ELR (cell line): ENCODE results near the gene SNRNP27.

Experiments
- DNase-seq: peaks from one replicate; pipeline ENCODE4 v3.0.0-alpha.2; 2015; ENCODE audit warnings: low read depth

The SNRNP27 gene

DNA sequence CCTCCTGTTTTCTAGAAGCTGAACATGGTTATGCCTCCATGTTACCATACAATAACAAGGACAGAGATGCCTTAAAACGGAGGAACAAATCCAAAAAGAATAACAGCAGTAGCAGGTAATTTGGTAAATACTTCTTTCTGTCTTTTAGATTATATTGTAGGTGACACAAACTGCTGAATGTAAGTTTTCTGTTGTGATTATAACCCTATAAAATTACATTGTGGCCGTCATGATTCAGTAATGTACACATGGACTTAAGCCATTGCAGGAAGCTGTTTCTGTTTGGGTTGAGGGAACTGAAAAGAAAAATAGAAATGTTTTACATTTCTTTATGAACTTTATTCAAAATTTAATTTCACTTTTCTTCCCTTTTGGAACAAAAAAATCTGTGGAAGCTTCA, 22.4 kb downstream of the SNRNP27 start:
- no peak for DNase-seq

DNA sequence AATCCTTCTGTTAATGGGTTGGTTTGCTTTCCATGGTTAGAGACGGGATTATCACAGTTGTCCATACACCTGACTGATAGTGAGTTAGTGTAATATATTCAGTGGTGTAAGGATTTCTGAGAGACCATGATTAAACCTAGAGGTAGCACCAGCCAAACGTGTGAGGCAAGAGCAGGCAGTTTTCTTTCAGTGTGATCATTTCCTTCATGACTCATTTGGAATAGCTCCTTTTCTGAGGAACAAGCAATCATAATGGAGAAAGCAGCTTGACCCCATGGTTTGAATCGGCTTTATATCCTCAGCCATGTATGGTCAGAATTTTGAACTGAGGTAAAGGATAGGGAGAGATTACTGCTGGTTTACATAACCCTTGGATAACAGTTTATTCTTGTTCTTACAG, 24.1 kb downstream of the SNRNP27 start:
- peak; percentile 92 for DNase-seq

DNA sequence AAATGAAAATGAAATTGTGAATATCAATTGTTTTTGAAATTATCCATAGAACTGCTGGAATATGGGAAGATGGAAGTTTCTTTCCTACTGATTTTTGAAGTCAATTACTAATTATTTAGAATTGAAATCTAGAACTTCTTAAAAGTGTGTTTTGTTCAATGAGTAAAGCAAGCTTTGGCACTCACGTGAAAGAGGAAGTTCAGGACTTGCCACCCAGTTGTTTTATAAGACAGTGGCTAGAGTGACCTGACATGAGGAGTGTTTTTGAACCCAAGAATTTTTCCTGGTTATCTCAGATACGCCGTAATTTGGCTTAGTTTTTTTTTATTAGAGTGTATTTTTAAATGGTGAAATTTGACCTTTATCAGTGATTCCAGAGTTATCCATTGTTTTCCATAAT, 24.6 kb downstream of the SNRNP27 start:
- no peak for DNase-seq

DNA sequence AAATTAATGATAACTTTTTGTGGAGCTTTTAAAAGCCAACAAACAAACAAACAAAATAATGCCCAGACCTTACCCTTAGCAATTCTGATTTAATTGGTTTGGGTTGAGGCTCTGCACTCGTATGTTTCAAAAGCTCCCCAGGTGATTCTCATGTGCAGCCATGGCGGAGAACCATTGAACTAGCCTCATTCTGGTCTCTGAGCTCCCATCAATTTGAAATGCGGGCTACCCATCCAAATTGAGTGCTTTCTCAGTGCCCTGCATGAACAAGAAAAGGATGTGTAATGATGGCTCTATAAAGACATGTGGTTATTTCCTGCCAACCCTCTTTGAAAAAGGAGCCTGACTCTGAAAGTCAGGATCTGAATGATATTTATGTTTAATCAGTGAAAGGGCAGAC, 29.4 kb downstream of the SNRNP27 start:
- no peak for DNase-seq

DNA sequence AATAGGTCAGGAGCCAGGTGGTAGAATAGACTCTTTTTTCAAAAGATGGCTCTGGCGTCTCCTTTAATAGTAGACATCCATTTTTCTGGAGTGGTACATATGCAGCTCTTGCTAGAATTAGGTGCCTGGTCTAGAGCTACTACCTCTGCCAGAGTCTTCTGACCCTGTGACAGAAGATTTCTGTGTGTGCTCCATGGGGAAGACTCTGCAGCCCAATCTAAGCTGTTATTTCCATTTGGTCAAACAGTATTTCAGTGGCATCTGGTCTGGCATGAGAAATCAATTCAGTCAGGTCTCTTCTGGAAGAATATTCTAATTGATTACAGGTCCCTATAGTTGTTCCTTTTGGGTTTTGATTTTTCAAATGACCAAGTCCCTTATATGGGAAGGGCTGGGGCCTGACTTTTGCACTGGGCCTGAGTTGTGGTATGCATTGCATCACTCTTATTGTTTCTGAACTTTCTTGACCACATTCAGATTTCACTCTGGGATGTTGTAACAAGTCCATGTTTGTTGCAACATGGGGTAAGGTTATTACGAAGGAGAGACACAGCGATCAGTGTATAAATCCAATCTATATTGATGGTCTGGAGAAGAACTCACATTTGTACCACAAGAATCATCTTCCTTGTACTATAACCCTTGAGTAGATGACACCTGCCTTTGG, 33.2 kb downstream of the SNRNP27 start:
- DNase-seq = no peak

DNA sequence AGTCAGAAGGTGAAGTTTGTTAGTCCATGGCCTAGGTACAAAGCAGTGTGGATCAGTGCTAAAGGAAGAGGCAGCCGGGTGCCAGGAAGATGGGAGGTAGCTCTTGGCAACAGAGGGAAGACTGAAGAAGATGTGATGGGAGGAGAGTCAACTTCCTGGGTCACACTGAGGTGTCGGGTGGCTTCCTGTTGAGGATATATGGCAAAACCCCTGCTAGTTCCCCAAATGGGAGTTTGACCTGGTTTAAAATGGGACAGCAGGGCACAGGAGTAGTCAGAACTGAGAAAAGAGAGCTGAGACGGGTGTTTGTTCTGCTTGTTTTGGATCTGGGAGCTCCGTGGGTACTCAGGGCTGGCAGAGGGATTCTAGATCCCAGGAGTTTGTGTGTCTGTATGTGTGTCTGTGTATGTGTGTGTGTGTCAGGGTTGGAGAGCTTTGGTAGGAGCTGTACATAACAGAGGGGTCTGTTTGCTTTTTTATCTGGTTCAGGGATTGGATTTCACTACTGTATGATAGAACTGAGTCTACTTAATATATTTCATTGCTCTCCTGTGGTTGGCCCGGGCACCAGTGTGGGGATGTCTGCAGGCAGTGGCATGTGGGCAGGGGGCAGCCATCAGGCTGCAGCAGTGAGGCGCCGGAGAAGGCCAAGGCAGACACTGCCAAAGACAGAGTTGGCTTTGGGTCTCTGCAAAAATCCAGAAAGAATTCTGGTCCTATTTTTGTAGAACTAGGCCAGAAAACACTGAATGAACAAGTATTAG, 38.3 kb downstream of the SNRNP27 start:
- no peak for DNase-seq

DNA sequence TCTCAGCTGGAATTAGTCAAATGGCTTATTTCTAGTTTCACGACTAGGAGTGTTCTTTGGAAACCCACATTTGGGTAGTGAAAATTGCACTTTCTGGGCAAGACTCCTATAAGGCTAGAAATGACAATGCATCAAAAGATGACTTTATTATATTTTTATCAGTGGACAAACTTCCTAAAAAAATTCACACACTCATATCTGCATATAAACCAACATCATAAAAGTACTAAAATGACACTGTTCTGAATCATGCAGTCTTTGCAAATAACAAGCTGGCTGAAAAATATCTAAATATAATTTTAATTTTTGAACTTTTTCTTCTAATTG, 38.8 kb downstream of the SNRNP27 start:
- DNase-seq = no peak

DNA sequence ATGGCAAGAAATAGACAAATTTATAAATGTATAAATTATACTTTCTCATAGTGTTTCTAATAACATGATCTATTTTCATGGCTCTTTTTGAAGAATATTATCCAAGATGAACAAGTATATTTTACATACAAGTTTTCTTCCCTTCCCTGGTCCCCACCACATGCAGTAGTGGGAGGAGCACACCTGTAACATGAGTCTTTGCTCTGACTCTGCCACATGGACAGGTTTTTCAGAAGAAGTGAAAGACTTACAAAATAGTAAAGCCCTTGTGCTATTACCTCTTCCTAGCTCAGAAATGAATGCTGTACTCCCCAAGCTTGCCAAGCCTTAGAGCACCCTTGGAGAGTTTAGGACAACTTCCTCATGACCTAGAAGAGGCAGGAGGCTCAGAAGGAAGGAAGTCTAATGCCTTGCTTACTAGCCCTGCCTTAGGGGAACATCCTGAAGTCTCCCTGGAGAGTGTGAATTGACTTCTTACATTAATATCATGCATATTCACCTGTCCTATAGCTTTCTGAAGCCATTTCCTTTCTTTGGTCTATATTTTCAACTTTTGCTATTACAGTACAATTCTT, 39.6 kb downstream of the SNRNP27 start:
- DNase-seq = no peak

DNA sequence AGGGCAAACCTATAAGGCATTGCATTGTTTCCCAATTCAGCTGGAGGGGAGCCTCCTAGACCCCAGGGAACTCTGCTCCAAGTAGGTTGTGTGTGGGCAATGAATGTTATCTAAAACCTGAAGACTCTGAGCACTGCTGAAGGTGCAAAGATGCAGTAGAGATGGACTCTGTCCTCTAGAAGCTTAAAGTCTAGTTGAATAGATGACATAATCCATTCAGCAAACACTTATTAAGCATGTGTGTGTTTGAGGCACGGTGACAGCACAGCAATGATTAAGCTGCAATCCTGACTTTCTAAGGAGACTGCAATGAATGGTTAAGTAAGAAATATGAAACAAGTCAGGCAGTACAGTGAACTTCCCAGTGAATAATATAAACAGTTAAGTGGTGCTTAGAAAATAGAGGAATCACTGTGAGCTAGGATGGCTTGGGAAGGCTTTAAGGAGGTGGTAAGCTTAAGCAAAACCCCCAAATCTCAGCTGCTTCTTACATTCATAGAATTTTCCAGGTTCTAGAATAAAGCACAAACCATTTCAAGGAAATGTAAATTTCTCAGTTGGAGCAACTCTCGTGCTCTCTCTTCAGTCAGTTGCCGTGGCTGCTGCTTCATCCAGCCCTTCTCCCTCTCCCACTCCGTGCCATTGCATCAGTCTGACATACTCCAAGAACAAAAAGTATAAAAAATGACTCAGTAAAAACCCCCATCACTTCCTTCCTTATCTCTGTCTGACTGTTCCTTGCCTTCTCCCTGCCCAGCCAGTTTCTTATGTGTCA, 40.3 kb downstream of the SNRNP27 start:
- peak; percentile 92 for DNase-seq

DNA sequence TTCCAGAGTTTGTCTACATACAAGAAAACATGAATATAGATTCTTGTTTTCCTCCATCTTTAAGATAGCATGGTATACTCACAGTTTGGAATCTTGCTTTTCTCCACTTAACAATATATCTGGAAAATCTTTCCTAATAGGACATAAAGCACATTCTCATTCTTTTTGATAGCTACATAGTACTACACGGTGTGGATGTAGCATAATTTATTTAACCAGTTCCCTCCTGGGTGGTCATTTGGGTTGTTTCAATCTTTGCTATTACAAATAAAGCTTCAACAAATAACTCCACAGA, 40.8 kb downstream of the SNRNP27 start:
- no peak for DNase-seq

DNA sequence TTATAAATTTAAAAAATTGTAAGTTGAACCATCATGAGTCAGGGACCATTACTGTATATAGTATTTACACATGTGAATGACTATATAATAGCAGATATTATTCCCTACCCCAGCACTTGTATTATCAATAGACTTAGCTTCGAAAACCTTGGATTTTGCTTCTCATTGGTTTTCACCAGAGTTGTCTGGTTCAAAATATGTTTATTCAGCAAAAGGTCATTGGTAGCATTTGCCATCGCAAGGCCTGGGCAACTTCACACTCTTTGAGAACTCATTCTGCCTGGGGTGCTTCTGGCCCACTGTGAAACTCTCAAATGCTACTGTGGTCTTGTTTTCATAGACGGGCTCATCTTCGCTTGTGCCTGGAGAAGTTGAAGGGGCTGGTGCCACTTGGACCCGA, 41.3 kb downstream of the SNRNP27 start:
- no peak for DNase-seq

DNA sequence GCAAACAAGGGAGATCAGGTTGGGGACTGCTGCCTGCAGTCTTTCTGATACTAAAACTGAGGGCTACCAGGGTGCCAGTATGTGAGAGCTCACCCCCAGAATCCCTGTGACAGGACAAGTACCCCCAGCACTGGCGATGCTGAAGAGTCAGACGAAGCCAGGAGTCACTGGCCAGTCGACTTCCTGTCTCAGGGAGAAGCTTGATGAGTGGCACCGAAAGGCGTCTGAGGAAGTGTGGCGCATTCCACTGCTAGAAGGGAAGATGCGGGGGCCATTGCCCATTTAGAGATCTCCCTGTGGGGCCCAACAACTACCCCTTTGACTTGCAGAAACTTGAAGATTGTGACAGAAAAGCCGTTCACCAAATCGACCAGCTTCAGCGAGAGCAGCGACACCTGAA, 43.1 kb downstream of the SNRNP27 start:
- peak; percentile 46 for DNase-seq

DNA sequence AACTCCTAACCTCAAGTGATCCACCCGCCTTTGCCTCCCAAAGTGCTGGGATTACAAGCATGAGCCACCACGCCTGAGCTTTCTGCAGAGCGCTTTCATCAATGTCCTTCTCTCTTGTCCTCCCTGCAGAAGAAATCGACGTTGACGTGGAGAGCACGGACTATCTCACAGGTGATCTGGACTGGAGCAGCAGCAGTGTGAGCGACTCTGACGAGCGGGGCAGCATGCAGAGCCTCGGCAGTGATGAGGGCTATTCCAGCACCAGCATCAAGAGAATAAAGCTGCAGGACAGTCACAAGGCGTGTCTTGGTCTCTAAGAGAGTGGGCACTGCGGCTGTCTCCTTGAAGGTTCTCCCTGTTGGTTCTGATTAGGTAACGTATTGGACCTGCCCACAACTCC, 44.2 kb downstream of the SNRNP27 start:
- DNase-seq = no peak

DNA sequence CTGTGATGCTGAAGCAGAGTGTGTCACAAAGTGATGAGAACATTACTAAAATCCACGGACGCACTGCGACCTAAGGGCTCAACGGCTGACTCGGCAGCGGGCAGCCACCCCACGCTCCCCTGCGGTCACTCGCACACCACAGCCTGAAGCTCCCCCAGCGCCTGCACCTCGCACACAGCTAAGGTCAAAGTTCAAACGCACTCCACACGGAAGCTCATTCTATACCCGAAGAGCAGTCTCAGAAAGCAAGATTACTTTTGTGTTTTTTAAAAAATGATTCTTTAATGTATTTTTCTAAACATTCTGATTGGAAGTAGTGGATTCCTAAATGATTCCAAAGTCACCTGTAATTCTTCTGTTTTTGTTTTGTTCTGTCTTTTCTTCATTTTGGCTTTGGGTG, 46.0 kb downstream of the SNRNP27 start:
- no peak for DNase-seq

DNA sequence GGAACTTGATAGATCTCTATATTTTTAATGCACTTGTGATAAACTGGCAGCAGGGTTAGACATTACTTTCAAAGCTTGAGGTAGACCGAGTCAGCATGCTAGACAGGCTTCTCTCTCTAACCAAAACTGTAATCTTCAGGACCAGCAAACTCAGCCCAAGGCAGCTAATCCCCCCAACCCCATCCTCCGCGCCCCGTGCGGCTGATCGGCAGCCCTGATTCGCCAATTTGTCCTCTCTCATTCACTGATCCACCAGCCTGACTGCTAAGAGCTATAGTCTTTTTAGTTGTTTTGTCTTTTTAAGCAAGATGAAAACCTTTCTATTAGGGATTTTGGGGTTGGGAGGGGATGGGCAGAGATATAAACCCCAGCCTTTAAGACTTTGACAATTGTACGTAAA, 46.9 kb downstream of the SNRNP27 start:
- no peak for DNase-seq

DNA sequence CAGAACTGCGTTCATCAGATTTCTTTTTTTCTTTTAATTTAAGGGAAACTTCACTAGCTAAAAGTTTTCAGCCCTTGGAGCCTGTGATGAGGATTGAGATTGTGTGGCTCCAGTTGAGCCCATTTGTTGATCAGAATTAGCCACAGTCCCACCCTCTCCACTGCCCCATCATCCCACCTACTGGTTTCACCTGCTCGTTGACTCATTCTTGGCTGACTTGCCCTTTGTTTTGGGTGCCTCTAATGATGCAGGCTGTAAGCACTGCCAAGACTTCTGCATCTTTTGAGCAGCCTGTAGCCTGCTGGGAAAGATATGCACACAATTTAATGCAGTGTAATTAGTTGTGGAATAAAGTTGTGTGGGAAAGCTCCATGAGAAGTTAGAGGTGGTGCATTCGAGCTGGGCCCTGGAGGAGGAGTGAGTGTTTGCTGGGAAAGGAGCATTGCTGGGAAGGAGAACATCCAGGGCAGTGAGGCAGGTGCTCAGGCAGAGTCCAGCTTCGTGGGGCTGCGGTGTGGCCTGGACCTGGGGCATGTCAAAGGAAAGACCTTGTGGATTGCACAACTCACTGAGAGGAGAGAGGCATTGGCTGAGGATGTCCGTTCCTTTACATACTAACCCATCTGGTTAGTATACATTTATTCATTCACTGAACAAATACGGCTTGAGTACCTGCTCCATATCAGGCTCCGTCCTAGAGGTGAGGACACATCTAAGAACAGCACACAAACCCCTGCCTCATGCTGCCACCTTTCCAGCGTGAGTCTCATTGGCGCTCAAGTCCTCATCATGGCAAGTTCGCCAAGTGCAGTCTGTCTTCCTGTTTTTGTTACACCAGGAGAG, 49.5 kb downstream of the SNRNP27 start:
- no peak for DNase-seq

DNA sequence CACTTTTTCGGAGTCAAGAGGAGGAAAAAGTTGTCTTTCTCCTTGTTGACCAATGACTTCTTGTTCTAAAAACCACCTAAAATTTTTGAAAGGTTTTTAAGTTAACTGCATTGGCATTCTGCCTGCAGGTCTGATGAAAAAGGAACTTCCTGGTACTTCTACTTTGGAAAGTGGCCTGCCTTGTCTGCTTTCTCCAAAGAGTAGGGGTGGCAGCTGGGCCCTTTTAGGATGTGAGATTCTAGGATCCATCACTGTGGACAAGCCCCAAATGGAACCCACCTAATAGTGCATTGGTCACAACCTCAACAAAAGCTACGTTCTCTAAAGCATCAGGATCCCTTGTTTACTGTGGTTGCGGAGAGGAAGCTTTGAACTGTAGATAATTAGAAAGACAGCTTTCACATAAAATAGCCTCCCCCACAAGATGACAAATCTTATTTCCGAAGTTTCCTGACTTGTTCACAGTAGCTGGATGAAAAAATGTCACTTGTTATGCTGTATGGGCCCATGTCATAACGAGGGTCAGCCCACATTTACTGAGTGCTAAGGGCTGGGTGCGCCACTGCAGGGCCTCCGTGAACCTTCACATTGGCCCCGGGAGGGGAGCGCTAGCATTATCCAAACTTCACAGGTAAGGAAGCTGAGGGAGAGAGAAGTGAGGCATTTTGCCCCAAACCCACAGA, 50.2 kb downstream of the SNRNP27 start:
- DNase-seq = no peak

DNA sequence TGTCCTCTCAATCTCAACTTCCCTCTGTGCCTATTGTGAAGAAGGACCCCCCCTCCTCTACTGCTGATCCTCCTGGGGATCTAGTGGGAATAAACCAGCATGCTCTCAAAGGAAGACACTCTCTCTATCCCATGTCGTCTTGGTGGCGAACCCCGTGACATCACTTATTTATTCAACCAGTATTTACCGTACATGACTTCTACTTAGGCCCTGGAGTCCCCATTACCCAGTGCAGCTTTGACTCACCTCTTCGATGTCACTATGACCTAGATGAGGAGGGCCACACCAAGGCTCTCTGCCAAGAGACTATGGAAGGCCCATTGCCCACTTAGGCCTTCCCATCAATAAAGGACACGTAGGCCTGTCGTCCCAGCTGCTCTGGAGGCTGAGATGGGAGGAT, 51.0 kb downstream of the SNRNP27 start:
- DNase-seq = no peak

DNA sequence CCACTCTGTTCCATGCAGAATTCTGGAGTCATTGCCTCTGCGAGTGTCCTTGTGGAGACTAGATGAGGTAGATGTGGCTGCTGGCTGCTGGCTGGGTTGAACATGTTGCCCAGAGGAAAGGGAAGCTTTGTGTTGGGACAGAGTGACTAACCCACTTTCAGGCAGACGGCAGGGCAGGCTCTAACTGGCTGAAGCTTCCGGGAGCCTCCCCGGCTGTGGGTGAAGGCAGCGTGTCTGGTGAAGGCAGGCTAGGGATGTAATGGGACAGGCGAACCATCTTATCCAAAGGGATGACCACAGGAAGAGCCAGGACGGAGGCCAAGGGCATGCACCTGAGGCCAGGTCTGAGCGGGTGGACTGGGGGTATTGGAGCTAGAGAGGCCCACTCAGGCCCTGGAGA, 51.7 kb downstream of the SNRNP27 start:
- DNase-seq = peak; percentile 31

DNA sequence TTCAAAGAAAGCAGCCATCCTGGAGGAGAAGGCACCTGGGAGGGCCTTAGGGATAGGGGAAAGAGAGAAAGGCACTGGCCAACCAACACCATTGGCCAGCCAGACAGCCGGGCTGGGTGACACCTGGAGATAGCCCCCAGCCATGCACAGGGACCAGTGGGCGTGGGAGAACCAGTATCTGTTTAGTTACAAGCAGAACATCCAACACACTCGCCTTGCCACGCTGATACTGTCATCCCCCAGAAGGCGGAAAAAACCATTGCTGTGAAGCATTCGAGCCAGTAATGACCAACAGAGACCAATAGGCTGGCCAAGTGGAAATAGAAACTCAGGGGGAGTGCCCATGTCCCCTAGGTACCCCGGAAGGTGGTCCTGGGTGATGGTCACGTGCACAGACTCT, 52.2 kb downstream of the SNRNP27 start:
- DNase-seq = no peak
